Activated CD4-positive, alpha-beta memory T cell treated with anti-CD3 and anti-CD28 coated beads, Interleukin-2, amount 10 ng/mL, durations not matched to agents 7 days and 5 days (primary cell): ENCODE data around the gene LZTR1. TPM values are rescaled to one million over a fixed set of nuclear protein-coding genes. Genes with fewer than 3 reads are reported as not detected.
"Not testable (repeated sequence)": the region's sequence is repeated elsewhere in the genome, so short reads cannot be mapped to it uniquely, and the experiment has no call there.

ENCODE experiments used
- CTCF ChIA-PET: fragments of 350-600 bp; sonication (Branson Sonifier 250); formaldehyde crosslinking; loops from one replicate; lab custom pipeline; 2021; ENCODE audit warnings: antibody characterized with exemption, inconsistent platforms; lab: Charles Lee
- POLR2A ChIA-PET: fragments of 350-600 bp; sonication (Branson Sonifier 250); formaldehyde crosslinking; loops from one replicate; lab custom pipeline; 2021; ENCODE audit warnings: antibody characterized with exemption; lab: Charles Lee
- DNase-seq: peaks from one replicate; pipeline ENCODE4 v3.0.0-alpha.2; 2020
- H3K27ac Mint-ChIP-seq: one replicate; pipeline ENCODE4 v1.8.0; 2021; ENCODE audit warnings: mild to moderate bottlenecking, mixed read lengths
- H3K27me3 Mint-ChIP-seq: one replicate; pipeline ENCODE4 v1.8.0; 2021; ENCODE audit warnings: mixed read lengths
- H3K36me3 Mint-ChIP-seq: one replicate; pipeline ENCODE4 v1.8.0; 2021; ENCODE audit warnings: low read depth, mixed read lengths
- H3K4me1 Mint-ChIP-seq: one replicate; pipeline ENCODE4 v1.8.0; 2021; ENCODE audit warnings: mixed read lengths
- H3K4me3 Mint-ChIP-seq: one replicate; pipeline ENCODE4 v1.8.0; 2021; ENCODE audit warnings: mild to moderate bottlenecking, mixed read lengths
- H3K9me3 Mint-ChIP-seq: one replicate; pipeline ENCODE4 v1.8.0; 2021; ENCODE audit warnings: mixed read lengths
- total RNA-seq, 2 experiments: library from RNA; stranded (reverse); gene quantifications; one replicate each; pipeline ENCODE4 v1.2.3, GENCODE V29; 2021

LZTR1 gene
- 10 to 100 TPM; 53.3 to 60.3 TPM for total RNA-seq

DNA sequence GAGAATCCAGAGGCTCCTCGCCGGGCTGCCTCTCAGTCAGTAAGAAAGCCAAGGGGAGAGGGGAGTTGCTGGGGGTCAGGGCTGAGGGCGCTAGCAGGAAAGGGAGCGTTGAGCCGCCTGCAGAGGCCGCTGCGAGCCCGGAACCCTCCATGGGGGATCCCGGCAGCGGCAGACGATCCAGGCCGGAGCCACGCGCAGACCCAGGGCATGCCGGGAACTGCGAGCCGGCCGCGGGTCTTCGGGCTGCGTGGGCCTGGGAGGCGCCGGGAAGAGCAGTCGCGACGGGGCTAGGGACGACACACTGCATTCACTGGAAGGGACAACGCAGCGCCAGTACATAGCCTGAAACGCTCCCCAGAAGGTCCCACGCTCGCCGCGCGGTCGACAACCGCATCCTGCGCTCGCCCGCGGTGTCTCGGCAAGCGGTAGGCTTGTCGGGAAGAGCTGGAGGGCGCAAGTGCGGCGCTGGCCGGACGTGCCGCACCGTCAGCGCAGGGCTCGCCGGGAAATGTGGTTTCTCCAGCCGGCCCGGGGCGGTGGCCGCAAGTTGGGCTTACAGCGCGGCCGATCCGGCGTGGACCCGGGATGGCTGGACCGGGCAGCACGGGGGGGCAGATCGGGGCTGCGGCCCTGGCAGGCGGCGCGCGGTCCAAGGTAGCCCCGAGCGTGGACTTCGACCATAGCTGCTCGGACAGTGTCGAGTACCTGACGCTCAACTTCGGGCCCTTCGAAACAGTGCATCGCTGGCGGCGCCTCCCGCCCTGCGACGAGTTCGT is at the start of gene LZTR1:
Gene LZTR1, plus strand, starts transcription at position 511 of the 776 bp plus-strand sequence. Its CDS starts 75 bp downstream, at position 586.
- Mint-ChIP-seq H3K27me3 (no peaks in the 10 kb centered on the region), H3K27ac (peak within 1 kb of the TSS; percentile 83), H3K4me3 (peak within 1 kb of the TSS; percentile 89), H3K36me3 (peaks cover 24% of the 10 kb centered on the region), H3K9me3 (peaks cover 8% of the 10 kb centered on the region), H3K4me1 (peaks cover 39% of the 10 kb centered on the region)
- ChIA-PET POLR2A (interaction anchor here (0.6 to 2.7 kb wide), 7 partner anchors 9 to 519 kb away, joined by 3 to 48 read pairs (median 3); partner anchors contain the start of genes P2RX6 and THAP7), CTCF (interaction anchor here (1.0 to 1.3 kb wide), 2 partner anchors 19 to 20 kb away, joined by 4 to 7 read pairs; partner anchors contain the start of gene THAP7)
- DNase-seq = peak; percentile 85

DNA sequence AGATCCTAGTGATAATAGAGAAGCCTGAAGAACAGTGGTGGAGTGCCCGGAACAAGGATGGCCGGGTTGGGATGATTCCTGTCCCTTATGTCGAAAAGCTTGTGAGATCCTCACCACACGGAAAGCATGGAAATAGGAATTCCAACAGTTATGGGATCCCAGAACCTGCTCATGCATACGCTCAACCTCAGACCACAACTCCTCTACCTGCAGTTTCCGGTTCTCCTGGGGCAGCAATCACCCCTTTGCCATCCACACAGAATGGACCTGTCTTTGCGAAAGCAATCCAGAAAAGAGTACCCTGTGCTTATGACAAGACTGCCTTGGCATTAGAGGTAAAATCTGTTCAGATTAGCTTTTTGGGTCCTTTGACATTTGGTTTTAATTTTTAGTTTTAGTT is 48.2 kb upstream of the LZTR1 start:
- CTCF ChIA-PET = interaction anchor here (0.6 to 0.7 kb wide), 2 partner anchors 43 to 192 kb away, joined by 3 to 4 read pairs; no protein-coding TSS in a partner anchor
- Mint-ChIP-seq H3K36me3 (peaks cover 42% of the 10 kb centered on the region), H3K27me3 (no peaks in the 10 kb centered on the region), H3K4me3 (no peak overlapping the region), H3K9me3 (no peaks in the 10 kb centered on the region), H3K27ac (no peak overlapping the region), H3K4me1 (peaks cover 27% of the 10 kb centered on the region)
- POLR2A ChIA-PET = no interaction called here
- DNase-seq = no peak

DNA sequence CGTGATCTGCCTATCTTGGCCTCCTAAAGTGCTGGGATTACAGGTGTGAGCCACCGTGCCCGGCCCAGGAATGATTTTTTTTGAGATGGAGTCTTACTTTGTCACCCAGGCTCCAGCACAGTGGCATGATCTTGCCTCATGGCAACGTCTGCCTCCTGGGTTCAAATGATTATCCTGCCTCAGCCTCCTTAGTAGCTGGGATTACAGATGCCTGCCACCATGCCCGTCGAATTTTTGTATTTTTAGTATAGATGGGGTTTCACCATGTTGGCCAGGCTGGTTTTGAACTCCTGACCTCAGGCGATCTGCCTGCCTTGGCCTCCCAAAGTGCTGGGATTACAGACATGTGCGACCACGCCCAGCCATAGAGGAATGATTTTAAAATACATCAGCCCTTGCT is 47.0 kb upstream of the LZTR1 start:
- POLR2A ChIA-PET, DNase-seq, H3K9me3 Mint-ChIP-seq, H3K4me3 Mint-ChIP-seq, H3K27ac Mint-ChIP-seq, H3K27me3 Mint-ChIP-seq, CTCF ChIA-PET: not testable (repeated sequence)
- H3K36me3 Mint-ChIP-seq = peaks cover 40% of the 10 kb centered on the region
- peaks cover 27% of the 10 kb centered on the region for H3K4me1 Mint-ChIP-seq

- H3K36me3 Mint-ChIP-seq = peaks cover 43% of the 10 kb centered on the region
- H3K4me3 Mint-ChIP-seq, H3K27me3 Mint-ChIP-seq, DNase-seq, CTCF ChIA-PET, H3K27ac Mint-ChIP-seq, POLR2A ChIA-PET, H3K9me3 Mint-ChIP-seq: not testable (repeated sequence)
- peaks cover 33% of the 10 kb centered on the region for H3K4me1 Mint-ChIP-seq
These were observed 46.1 kb upstream of the LZTR1 start for GRCh38 chr22:20935780-20936539.

GRCh38 chr22:20937031-20937793 is 44.9 kb upstream of the LZTR1 start:
- Mint-ChIP-seq H3K27ac (no peak overlapping the region), H3K4me1 (peaks cover 38% of the 10 kb centered on the region), H3K4me3 (no peak overlapping the region), H3K27me3 (no peaks in the 10 kb centered on the region), H3K36me3 (peaks cover 49% of the 10 kb centered on the region), H3K9me3 (no peaks in the 10 kb centered on the region)
- CTCF ChIA-PET = interaction anchor here (1.4 kb wide), 1 partner anchor 23 kb away, joined by 5 read pairs; no protein-coding TSS in a partner anchor
- no peak for DNase-seq
- POLR2A ChIA-PET = interaction anchor here (1.2 kb wide), 1 partner anchor 16 kb away, joined by 3 read pairs; no protein-coding TSS in a partner anchor

GRCh38 chr22:20937794-20938671 is 44.1 kb upstream of the LZTR1 start:
- Mint-ChIP-seq H3K9me3 (no peaks in the 10 kb centered on the region), H3K27ac (no peak overlapping the region), H3K27me3 (no peaks in the 10 kb centered on the region), H3K4me1 (peaks cover 42% of the 10 kb centered on the region), H3K4me3 (no peak overlapping the region), H3K36me3 (peaks cover 56% of the 10 kb centered on the region)
- ChIA-PET CTCF (interaction anchor here (0.9 to 1.4 kb wide), 2 partner anchors 17 to 22 kb away, joined by 5 read pairs; no protein-coding TSS in a partner anchor), POLR2A (interaction anchor here (1.2 kb wide), 1 partner anchor 17 kb away, joined by 3 read pairs; no protein-coding TSS in a partner anchor)
- DNase-seq = no peak

DNA sequence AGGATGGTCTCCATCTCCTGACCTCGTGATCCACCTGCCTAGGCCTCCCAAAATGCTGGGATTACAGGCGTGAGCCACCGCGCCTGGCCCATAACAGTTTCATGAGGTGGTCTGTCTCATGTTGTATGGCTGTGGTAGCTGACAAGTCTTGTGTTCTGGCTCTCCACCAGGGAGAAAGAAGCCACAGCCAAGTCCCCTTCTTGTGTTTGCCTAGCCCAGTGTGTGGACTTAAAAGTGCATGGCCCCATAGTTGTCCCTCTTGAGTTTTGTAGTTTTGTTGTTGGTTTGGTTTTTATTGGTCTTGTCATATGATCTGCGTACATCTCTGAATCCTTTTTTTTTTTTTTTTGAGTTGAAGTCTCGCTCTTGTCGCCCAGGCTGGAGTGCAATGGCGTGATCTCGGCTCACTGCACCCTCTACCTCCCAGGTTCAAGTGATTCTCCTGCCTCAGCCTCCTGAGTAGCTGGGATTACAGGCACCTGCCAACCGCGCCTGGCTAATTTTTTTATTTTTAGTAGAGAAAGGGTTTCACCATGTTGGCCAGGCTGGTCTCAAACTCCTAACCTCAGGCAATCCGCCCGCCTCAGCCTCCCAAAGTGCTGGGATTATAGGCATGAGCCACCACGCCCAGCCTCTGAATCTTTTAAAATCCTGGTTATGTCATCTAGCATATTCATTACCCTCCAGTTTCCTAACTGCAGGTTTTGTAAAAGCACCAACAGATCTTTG is 42.5 kb upstream of the LZTR1 start:
- H3K27me3 Mint-ChIP-seq, H3K27ac Mint-ChIP-seq, DNase-seq, H3K4me3 Mint-ChIP-seq, POLR2A ChIA-PET, H3K9me3 Mint-ChIP-seq: not testable (repeated sequence)
- CTCF ChIA-PET = interaction anchor here (1.0 kb wide), 1 partner anchor 13 kb away, joined by 4 read pairs; no protein-coding TSS in a partner anchor
- Mint-ChIP-seq H3K36me3 (peaks cover 47% of the 10 kb centered on the region), H3K4me1 (peaks cover 44% of the 10 kb centered on the region)

DNA sequence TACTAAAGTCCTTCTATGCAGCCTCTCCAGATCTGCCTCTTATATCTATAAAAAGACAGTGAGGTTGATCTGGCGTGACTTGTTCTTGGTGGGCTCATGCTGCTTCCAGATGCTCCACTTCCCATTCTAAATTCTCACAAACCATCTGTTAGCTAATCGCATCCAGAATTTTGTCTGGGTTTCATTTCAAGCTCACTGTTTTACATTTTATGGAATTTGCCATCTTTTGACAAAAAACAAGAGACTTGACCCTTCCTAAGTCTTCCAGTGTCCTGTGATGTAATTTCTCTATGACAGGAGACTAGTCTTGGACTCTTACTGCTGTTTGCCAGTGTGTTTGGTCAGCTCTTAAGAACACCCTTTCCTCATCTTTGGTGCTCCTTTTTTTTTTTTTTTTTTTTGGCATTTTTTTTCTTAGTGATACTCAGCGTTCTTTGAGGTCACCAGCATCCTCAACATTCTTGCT is 41.9 kb upstream of the LZTR1 start:
- Mint-ChIP-seq H3K27me3 (no peaks in the 10 kb centered on the region), H3K4me1 (peaks cover 44% of the 10 kb centered on the region), H3K36me3 (peaks cover 43% of the 10 kb centered on the region), H3K9me3 (no peaks in the 10 kb centered on the region), H3K27ac (no peak overlapping the region), H3K4me3 (no peak overlapping the region)
- no peak for DNase-seq
- ChIA-PET POLR2A (no interaction called here), CTCF (interaction anchor here (1.0 kb wide), 1 partner anchor 13 kb away, joined by 4 read pairs; no protein-coding TSS in a partner anchor)

DNA sequence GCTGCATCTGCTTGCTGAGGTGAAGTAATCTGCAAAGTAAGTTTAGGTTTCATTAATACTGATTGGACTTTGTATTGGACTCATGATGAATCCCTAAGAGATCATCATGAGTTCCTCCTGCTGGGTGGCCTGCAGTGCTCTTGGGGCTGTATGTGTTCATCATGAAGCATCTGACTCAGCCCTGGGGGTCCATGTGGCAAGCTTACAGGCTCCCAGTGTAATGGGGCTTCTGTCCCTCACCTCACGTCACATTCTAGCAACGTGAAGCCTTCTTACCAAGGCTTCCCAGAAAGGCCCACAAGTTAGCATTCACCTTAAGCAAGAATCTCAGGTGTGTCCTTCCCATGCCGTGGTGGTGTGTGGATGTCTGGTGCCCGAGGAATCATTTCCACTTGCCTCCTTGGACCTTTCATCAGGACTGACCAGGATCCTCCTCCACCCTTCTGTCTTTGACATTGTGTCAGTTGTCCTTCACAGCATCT is 41.2 kb upstream of the LZTR1 start:
- CTCF ChIA-PET = no interaction called here
- H3K4me3 Mint-ChIP-seq = no peak overlapping the region
- peaks cover 42% of the 10 kb centered on the region for H3K36me3 Mint-ChIP-seq

DNA sequence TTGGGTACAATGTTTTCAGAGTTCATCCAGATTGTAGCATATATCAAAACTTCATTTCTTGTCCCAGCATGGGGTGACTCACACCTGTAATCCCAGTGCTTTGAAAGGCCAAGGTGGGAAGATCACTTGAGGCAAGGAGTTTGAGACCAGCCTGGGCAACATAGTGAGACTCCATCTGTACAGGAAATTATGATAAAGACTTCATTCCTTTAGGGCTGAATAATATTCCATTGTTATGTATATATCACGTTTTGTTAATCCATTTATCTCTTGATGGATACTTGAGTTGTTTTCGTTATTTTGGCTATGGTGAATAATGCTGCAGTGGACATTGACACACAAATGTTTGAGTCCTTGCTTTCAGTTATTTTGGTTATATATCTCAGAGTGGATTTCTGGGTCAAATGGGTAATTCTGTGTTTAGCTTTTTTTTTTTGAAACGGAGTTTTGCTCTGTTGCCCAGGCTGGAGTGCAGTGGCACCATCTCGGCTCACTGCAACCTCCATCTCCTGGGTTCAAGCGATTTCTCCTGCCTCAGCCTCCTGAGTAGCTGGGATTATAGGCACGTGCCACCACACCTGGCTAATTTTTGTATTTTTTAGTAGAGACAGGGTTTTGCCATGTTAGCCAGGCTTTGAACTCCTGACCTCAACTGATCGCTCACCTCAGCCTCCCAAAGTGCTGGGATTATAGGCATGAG is 39.7 kb upstream of the LZTR1 start:
- peaks cover 35% of the 10 kb centered on the region for H3K4me1 Mint-ChIP-seq
- H3K27ac Mint-ChIP-seq, H3K9me3 Mint-ChIP-seq, POLR2A ChIA-PET, CTCF ChIA-PET, H3K4me3 Mint-ChIP-seq, DNase-seq, H3K27me3 Mint-ChIP-seq: not testable (repeated sequence)
- peaks cover 36% of the 10 kb centered on the region for H3K36me3 Mint-ChIP-seq

More for the DNA sequence above, 41.2 kb upstream of the LZTR1 start:
- Mint-ChIP-seq H3K27me3 (no peaks in the 10 kb centered on the region), H3K27ac (no peak overlapping the region), H3K4me1 (peaks cover 43% of the 10 kb centered on the region), H3K9me3 (no peaks in the 10 kb centered on the region)
- POLR2A ChIA-PET = no interaction called here
- DNase-seq = no peak
